ENCODE data around the gene MGAT5. TPM values are rescaled to one million over a fixed set of nuclear protein-coding genes. Genes with fewer than 3 reads are reported as not detected.

The MGAT5 gene
- polyA plus RNA-seq, 1 experiment = 115 TPM

DNA sequence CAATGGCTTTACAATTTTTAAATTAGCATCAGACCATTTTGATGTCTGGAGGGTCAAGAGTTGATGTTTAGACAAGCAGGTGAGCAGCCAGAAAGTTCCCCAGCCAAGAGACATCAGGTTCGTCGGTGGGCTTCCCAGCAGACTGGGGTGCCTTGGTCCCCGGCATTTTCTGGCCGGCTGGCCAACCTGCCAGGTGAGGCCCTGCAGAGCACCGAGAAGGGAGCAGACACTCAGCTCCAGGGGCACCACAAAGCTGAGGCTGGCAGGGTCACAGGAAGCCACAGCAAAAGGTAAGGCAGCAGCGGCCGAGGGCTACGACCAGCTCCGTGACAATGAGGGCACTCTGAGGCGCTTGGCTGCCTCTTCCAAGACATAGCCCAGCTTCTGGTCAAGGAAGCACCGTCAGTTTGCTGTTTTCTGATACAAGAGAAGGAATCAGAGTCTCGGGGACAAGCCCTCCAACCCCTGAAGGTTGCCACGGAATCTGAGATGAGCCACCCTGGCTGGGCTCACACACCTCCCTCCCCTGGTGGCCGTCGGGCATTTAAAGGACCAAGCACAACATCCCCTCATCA, 229.0 kb downstream of the MGAT5 start:
- H3K9me3 ChIP-seq (ENCODE audit: control insufficient read depth, insufficient read depth, low read length) = no peaks in the 10 kb centered on the region; the same call in 1 of the 2 replicates
- H3K27ac ChIP-seq (ENCODE audit: low read depth, low read length) = no peak overlapping the region
- ChIA-PET POLR2A (no interaction called here), CTCF (no interaction called here)
- H3K27me3 ChIP-seq (ENCODE audit: control insufficient read depth, insufficient read depth, low read length) = peaks cover 9% of the 10 kb centered on the region
- no peak overlapping the region for H3K4me3 ChIP-seq (ENCODE audit: low read depth, low read length)
- DNase-seq (ENCODE audit: low read depth, low spot score) = no peak
- TF ChIP-seq, protein P1, sequence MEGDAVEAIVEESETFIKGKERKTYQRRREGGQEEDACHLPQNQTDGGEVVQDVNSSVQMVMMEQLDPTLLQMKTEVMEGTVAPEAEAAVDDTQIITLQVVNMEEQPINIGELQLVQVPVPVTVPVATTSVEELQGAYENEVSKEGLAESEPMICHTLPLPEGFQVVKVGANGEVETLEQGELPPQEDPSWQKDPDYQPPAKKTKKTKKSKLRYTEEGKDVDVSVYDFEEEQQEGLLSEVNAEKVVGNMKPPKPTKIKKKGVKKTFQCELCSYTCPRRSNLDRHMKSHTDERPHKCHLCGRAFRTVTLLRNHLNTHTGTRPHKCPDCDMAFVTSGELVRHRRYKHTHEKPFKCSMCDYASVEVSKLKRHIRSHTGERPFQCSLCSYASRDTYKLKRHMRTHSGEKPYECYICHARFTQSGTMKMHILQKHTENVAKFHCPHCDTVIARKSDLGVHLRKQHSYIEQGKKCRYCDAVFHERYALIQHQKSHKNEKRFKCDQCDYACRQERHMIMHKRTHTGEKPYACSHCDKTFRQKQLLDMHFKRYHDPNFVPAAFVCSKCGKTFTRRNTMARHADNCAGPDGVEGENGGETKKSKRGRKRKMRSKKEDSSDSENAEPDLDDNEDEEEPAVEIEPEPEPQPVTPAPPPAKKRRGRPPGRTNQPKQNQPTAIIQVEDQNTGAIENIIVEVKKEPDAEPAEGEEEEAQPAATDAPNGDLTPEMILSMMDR (IDR thresholded peaks at IDR 0.05; ENCODE audit: low read depth, low read length) = no peak

DNA sequence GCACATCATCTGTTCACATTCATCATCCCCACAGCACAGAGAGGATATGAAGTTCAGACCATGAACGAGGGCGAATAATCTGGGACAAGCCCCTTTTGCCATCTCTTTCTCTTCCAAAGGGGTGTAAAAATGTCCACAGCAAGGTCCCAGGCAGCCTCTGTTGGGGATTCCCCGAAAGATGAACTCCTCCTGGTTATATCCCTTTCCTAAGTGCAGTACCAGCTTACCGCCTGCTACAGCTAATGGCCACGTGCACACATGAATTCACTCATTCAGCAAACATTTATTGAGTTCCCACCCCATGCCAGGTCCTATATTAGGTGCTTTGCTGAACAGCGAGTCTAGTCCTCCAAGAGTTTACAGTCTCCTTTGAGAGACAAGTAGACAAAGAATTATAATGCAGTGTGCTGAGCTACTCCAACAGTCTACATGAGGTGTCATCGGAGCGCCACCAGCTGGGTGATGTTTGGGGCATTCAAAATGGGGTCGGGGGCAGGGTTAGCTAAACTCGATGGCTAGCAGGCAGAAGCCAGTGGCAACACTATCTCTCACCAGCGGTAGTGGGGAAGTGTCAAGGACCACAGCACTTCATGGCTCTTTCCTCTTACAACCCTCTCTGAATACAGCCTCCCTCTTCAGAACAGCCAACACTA, 236.0 kb downstream of the MGAT5 start:
- Histone ChIP-seq H3K27ac (ENCODE audit: low read depth, low read length) (no peak overlapping the region), H3K9me3 (ENCODE audit: control insufficient read depth, insufficient read depth, low read length) (no peaks in the 10 kb centered on the region), H3K27me3 (ENCODE audit: control insufficient read depth, insufficient read depth, low read length) (peaks cover 13% of the 10 kb centered on the region), H3K4me3 (ENCODE audit: low read depth, low read length) (no peak overlapping the region)
- TF ChIP-seq, protein P1 (IDR thresholded peaks at IDR 0.05; ENCODE audit: low read depth, low read length) = no peak
- ChIA-PET POLR2A (no interaction called here), CTCF (no interaction called here)
- DNase-seq (ENCODE audit: low read depth, low spot score) = no peak

DNA sequence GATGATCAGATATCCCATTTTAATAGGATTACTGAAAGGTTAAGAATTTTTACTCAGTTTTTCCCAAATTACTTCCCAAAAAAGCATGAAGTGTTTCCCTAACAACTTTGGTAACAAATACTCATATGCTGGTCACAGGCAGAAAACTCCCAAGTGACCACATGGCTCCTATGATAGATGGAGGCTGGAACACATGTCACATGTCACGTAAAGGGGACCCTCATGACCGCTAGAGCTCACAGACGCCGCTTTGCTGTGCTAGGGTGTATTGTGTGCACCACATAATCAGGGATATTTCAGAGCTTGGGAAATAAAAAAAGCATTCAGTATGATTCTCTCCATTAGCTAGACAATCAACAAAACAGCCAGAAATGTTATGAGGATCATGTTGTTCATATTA, 236.7 kb downstream of the MGAT5 start:
- no peak overlapping the region for H3K27ac ChIP-seq (ENCODE audit: low read depth, low read length)
- TF ChIP-seq, protein P1 (IDR thresholded peaks at IDR 0.05; ENCODE audit: low read depth, low read length) = no peak
- CTCF ChIA-PET = no interaction called here
- H3K9me3 ChIP-seq (ENCODE audit: control insufficient read depth, insufficient read depth, low read length) = no peaks in the 10 kb centered on the region
- H3K27me3 ChIP-seq (ENCODE audit: control insufficient read depth, insufficient read depth, low read length) = peaks cover 16% of the 10 kb centered on the region
- DNase-seq (ENCODE audit: low read depth, low spot score) = no peak
- H3K4me3 ChIP-seq (ENCODE audit: low read depth, low read length) = no peak overlapping the region
- POLR2A ChIA-PET = no interaction called here

GRCh38 chr2:134491022-134491421, 237.2 kb downstream of the MGAT5 start:
- ChIA-PET CTCF (no interaction called here), POLR2A (no interaction called here)
- no peak overlapping the region for H3K27ac ChIP-seq (ENCODE audit: low read depth, low read length)
- no peak overlapping the region for H3K4me3 ChIP-seq (ENCODE audit: low read depth, low read length)
- TF ChIP-seq, protein P1 (IDR thresholded peaks at IDR 0.05; ENCODE audit: low read depth, low read length) = no peak
- peaks cover 16% of the 10 kb centered on the region for H3K27me3 ChIP-seq (ENCODE audit: control insufficient read depth, insufficient read depth, low read length)
- H3K9me3 ChIP-seq (ENCODE audit: control insufficient read depth, insufficient read depth, low read length) = no peaks in the 10 kb centered on the region
- DNase-seq (ENCODE audit: low read depth, low spot score) = no peak

- H3K27ac ChIP-seq (ENCODE audit: low read depth, low read length) = no peak overlapping the region
- ChIA-PET POLR2A (no interaction called here), CTCF (no interaction called here)
Observed at GRCh38 chr2:134491771-134492441, 238.0 kb downstream of the MGAT5 start.

More at GRCh38 chr2:134491771-134492441, 238.0 kb downstream of the MGAT5 start:
- TF ChIP-seq, protein P1 (IDR thresholded peaks at IDR 0.05; ENCODE audit: low read depth, low read length) = no peak
- peaks cover 16% of the 10 kb centered on the region for H3K27me3 ChIP-seq (ENCODE audit: control insufficient read depth, insufficient read depth, low read length)
- no peak for DNase-seq (ENCODE audit: low read depth, low spot score)
- no peak overlapping the region for H3K4me3 ChIP-seq (ENCODE audit: low read depth, low read length)
- H3K9me3 ChIP-seq (ENCODE audit: control insufficient read depth, insufficient read depth, low read length) = no peaks in the 10 kb centered on the region
